Stimulated activated naive CD8-positive, alpha-beta T cell treated with anti-CD3 and anti-CD28 coated beads, Interleukin-15, Interleukin-2, amounts not matched to agents 100 ng/mL and 50 ng/mL, for 24 hours (primary cell): ENCODE data around the gene SLC25A10.
A peak's percentile ranks its signal among the peaks of the same experiment; 100 is the strongest.

Experiments used
- H3K27ac Mint-ChIP-seq: one replicate; pipeline ENCODE4 v1.8.0; 2021; ENCODE audit warnings: mild to moderate bottlenecking, mixed read lengths
- H3K27me3 Mint-ChIP-seq: one replicate; pipeline ENCODE4 v1.8.0; 2021; ENCODE audit warnings: mixed read lengths
- H3K36me3 Mint-ChIP-seq: one replicate; pipeline ENCODE4 v1.8.0; 2021; ENCODE audit warnings: low read depth, mixed read lengths
- H3K4me1 Mint-ChIP-seq: one replicate; pipeline ENCODE4 v1.8.0; 2021; ENCODE audit warnings: low read depth, mixed read lengths
- H3K4me3 Mint-ChIP-seq: one replicate; pipeline ENCODE4 v1.8.0; 2021; ENCODE audit warnings: mild to moderate bottlenecking, mixed read lengths
- H3K9me3 Mint-ChIP-seq: one replicate; pipeline ENCODE4 v1.8.0; 2021; ENCODE audit warnings: mixed read lengths

Gene SLC25A10

GRCh38 chr17:81695211-81695610, 16.9 kb upstream of the SLC25A10 start:
- H3K27ac Mint-ChIP-seq: no peak overlapping the region
- peaks cover 43% of the 10 kb centered on the region for H3K36me3 Mint-ChIP-seq
- H3K4me3 Mint-ChIP-seq: no peak overlapping the region
- no peaks in the 10 kb centered on the region for H3K4me1 Mint-ChIP-seq
- no peaks in the 10 kb centered on the region for H3K27me3 Mint-ChIP-seq
- H3K9me3 Mint-ChIP-seq: no peaks in the 10 kb centered on the region

- Mint-ChIP-seq H3K4me1 (peaks cover 2% of the 10 kb centered on the region), H3K9me3 (no peaks in the 10 kb centered on the region), H3K27ac (no peak overlapping the region), H3K36me3 (peaks cover 45% of the 10 kb centered on the region), H3K4me3 (no peak overlapping the region), H3K27me3 (no peaks in the 10 kb centered on the region)
These were observed 16.3 kb upstream of the SLC25A10 start for GRCh38 chr17:81695801-81696200.

- Mint-ChIP-seq H3K27ac (no peak overlapping the region), H3K27me3 (no peaks in the 10 kb centered on the region), H3K4me3 (no peak overlapping the region), H3K9me3 (no peaks in the 10 kb centered on the region), H3K4me1 (peaks cover 8% of the 10 kb centered on the region), H3K36me3 (peaks cover 46% of the 10 kb centered on the region)
These were observed 15.7 kb upstream of the SLC25A10 start for GRCh38 chr17:81696218-81696941.

GRCh38 chr17:81697261-81698044, 14.6 kb upstream of the SLC25A10 start:
- Mint-ChIP-seq H3K27ac (no peak overlapping the region), H3K9me3 (no peaks in the 10 kb centered on the region), H3K27me3 (no peaks in the 10 kb centered on the region), H3K4me1 (peaks cover 17% of the 10 kb centered on the region), H3K36me3 (peaks cover 41% of the 10 kb centered on the region), H3K4me3 (no peak overlapping the region)

- Mint-ChIP-seq H3K36me3 (peaks cover 56% of the 10 kb centered on the region), H3K4me1 (peaks cover 31% of the 10 kb centered on the region), H3K27me3 (no peaks in the 10 kb centered on the region), H3K27ac (peak overlapping the region; percentile 63), H3K4me3 (peak overlapping the region; percentile 95), H3K9me3 (no peaks in the 10 kb centered on the region)
These were observed 11.5 kb upstream of the SLC25A10 start for GRCh38 chr17:81700353-81701287.

- H3K36me3 Mint-ChIP-seq: peaks cover 65% of the 10 kb centered on the region
These were observed 10.6 kb upstream of the SLC25A10 start for GRCh38 chr17:81701288-81702071.

GRCh38 chr17:81702934-81703746, 8.9 kb upstream of the SLC25A10 start, which contains the start of gene MRPL12:
Gene MRPL12, plus strand, starts transcription at chr17:81703367. Its CDS starts 135 bp downstream, at chr17:81703502.
- Mint-ChIP-seq H3K4me1 (peaks cover 39% of the 10 kb centered on the region), H3K36me3 (peaks cover 59% of the 10 kb centered on the region), H3K4me3 (peak within 1 kb of the TSS; percentile 95), H3K27me3 (no peaks in the 10 kb centered on the region), H3K9me3 (no peaks in the 10 kb centered on the region), H3K27ac (peak within 1 kb of the TSS; percentile 92)

More at GRCh38 chr17:81701288-81702071, 10.6 kb upstream of the SLC25A10 start:
- H3K27ac Mint-ChIP-seq: peak overlapping the region; percentile 92
- H3K27me3 Mint-ChIP-seq: no peaks in the 10 kb centered on the region
- peaks cover 39% of the 10 kb centered on the region for H3K4me1 Mint-ChIP-seq
- peak overlapping the region; percentile 95 for H3K4me3 Mint-ChIP-seq
- no peaks in the 10 kb centered on the region for H3K9me3 Mint-ChIP-seq

- H3K4me3 Mint-ChIP-seq: peak overlapping the region; percentile 86
- H3K27ac Mint-ChIP-seq: peak overlapping the region; percentile 83
- no peaks in the 10 kb centered on the region for H3K9me3 Mint-ChIP-seq
- peaks cover 54% of the 10 kb centered on the region for H3K36me3 Mint-ChIP-seq
- peaks cover 39% of the 10 kb centered on the region for H3K4me1 Mint-ChIP-seq
- H3K27me3 Mint-ChIP-seq: no peaks in the 10 kb centered on the region
These were observed 8.1 kb upstream of the SLC25A10 start for GRCh38 chr17:81703747-81704654.

GRCh38 chr17:81705518-81706231, 6.4 kb upstream of the SLC25A10 start:
- Mint-ChIP-seq H3K4me3 (no peak overlapping the region), H3K27ac (peak overlapping the region; percentile 49), H3K9me3 (no peaks in the 10 kb centered on the region), H3K27me3 (no peaks in the 10 kb centered on the region), H3K36me3 (peaks cover 49% of the 10 kb centered on the region), H3K4me1 (peaks cover 47% of the 10 kb centered on the region)

GRCh38 chr17:81706232-81706611, 5.9 kb upstream of the SLC25A10 start:
- H3K4me3 Mint-ChIP-seq: no peak overlapping the region
- H3K27me3 Mint-ChIP-seq: no peaks in the 10 kb centered on the region
- no peaks in the 10 kb centered on the region for H3K9me3 Mint-ChIP-seq
- H3K36me3 Mint-ChIP-seq: peaks cover 44% of the 10 kb centered on the region
- H3K27ac Mint-ChIP-seq: peak overlapping the region; percentile 26
- H3K4me1 Mint-ChIP-seq: peaks cover 47% of the 10 kb centered on the region

- H3K27ac Mint-ChIP-seq: no peak overlapping the region
- peaks cover 43% of the 10 kb centered on the region for H3K36me3 Mint-ChIP-seq
- H3K4me1 Mint-ChIP-seq: peaks cover 45% of the 10 kb centered on the region
- H3K9me3 Mint-ChIP-seq: no peaks in the 10 kb centered on the region
- H3K4me3 Mint-ChIP-seq: no peak overlapping the region
- H3K27me3 Mint-ChIP-seq: no peaks in the 10 kb centered on the region
These were observed 5.1 kb upstream of the SLC25A10 start for GRCh38 chr17:81706757-81707624.
